ENCODE measurements around the gene KRTAP5-6.

- TF ChIP-seq, protein P1, sequence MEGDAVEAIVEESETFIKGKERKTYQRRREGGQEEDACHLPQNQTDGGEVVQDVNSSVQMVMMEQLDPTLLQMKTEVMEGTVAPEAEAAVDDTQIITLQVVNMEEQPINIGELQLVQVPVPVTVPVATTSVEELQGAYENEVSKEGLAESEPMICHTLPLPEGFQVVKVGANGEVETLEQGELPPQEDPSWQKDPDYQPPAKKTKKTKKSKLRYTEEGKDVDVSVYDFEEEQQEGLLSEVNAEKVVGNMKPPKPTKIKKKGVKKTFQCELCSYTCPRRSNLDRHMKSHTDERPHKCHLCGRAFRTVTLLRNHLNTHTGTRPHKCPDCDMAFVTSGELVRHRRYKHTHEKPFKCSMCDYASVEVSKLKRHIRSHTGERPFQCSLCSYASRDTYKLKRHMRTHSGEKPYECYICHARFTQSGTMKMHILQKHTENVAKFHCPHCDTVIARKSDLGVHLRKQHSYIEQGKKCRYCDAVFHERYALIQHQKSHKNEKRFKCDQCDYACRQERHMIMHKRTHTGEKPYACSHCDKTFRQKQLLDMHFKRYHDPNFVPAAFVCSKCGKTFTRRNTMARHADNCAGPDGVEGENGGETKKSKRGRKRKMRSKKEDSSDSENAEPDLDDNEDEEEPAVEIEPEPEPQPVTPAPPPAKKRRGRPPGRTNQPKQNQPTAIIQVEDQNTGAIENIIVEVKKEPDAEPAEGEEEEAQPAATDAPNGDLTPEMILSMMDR (conservative IDR thresholded peaks at IDR 0.05; ENCODE audit: low read length) = no peak
- no peak for TF ChIP-seq EZH2phosphoT487 (IDR thresholded peaks at IDR 0.05; ENCODE audit: borderline replicate concordance)
Measured at GRCh38 chr11:1744891-1745700, 48.1 kb downstream of the KRTAP5-6 start.
